SK-N-SH (cell line): ENCODE data around the gene FGD2. TPM values are rescaled to one million over a fixed set of nuclear protein-coding genes. Genes with fewer than 3 reads are reported as not detected.

ENCODE experiments used
- CTCF ChIA-PET: fragments of 300-600, 350-600 bp; formaldehyde crosslinking; extraction: SDS; loops from one replicate; lab custom pipeline; 2021; lab: Yijun Ruan, JAX
- POLR2A ChIA-PET: fragments of 350-600 bp; sonication (Branson Sonifier 250); formaldehyde crosslinking; extraction: SDS; loops from one replicate; lab custom pipeline; 2020; ENCODE audit warnings: antibody characterized with exemption, inconsistent platforms; lab: Yijun Ruan, JAX
- DNase-seq: peaks from one replicate; pipeline ENCODE4 v3.0.0; 2012
- H2AFZ ChIP-seq: fragments of 200-600 bp; sonication (generic); 2 replicates; pipeline ENCODE4 v1.8.1; 2016; ENCODE audit warnings: antibody characterized with exemption, mild to moderate bottlenecking, low read depth
- H3F3A ChIP-seq: fragments of 200-600 bp; sonication (generic); replicated peaks from 2 replicates; pipeline ENCODE3; 2016; ENCODE audit warnings: antibody characterized with exemption, mild to moderate bottlenecking; ENCODE audit not compliant: insufficient read depth
- H3K27ac ChIP-seq, 2 experiments: fragments of 200-500 bp in 1 of 2; fragments of 200-600 bp in 1 of 2; sonication (Bioruptor generic) in 1 of 2; sonication (generic), shearing (Covaris generic) in 1 of 2; 2 replicates each; pipeline versions ENCODE4 v1.5.1 to v1.6.1; 2014 to 2016; ENCODE audit warnings: low read depth in 2 of 2, inconsistent platforms in 1 of 2, low read length in 1 of 2, mild to moderate bottlenecking in 1 of 2, mixed read lengths in 1 of 2
- H3K27me3 ChIP-seq: fragments of 200-600 bp; sonication (generic), shearing (Covaris generic); 2 replicates; pipeline ENCODE4 v1.6.1; 2016; ENCODE audit warnings: mixed run types; ENCODE audit not compliant: insufficient read depth
- H3K36me3 ChIP-seq, 2 experiments: fragments of 200-500 bp in 1 of 2; fragments of 200-600 bp in 1 of 2; sonication (Bioruptor generic) in 1 of 2; sonication (generic) in 1 of 2; replicated peaks in 1 of 2; 2 replicates each; pipeline versions ENCODE3 to v1.5.1; 2014 to 2016; ENCODE audit warnings: low read length in 1 of 2, mild to moderate bottlenecking in 1 of 2; ENCODE audit not compliant: insufficient read depth in 2 of 2, control insufficient read depth in 1 of 2
- H3K4me1 ChIP-seq, 2 experiments: fragments of 200-500 bp in 1 of 2; fragments of 200-600 bp in 1 of 2; sonication (Bioruptor generic) in 1 of 2; sonication (generic), shearing (Covaris generic) in 1 of 2; 2 replicates each; pipeline versions ENCODE4 v1.5.1 to v1.6.1; 2014 to 2016; ENCODE audit warnings: low read depth in 1 of 2, low read length in 1 of 2, mixed run types in 1 of 2; ENCODE audit not compliant: insufficient read depth in 2 of 2, control insufficient read depth in 1 of 2
- H3K4me2 ChIP-seq: fragments of 200-600 bp; sonication (generic), shearing (Covaris generic); 2 replicates; pipeline ENCODE4 v1.6.1; 2017; ENCODE audit warnings: mixed run types
- H3K4me3 ChIP-seq, 2 experiments: fragments of 200-500 bp in 1 of 2; fragments of 200-600 bp in 1 of 2; sonication (Bioruptor generic) in 1 of 2; sonication (generic), shearing (Covaris generic) in 1 of 2; 2 replicates each; pipeline versions ENCODE4 v1.5.1 to v1.8.1; 2014 to 2016; ENCODE audit warnings: low read depth in 2 of 2, inconsistent platforms in 1 of 2, low read length in 1 of 2, mild to moderate bottlenecking in 1 of 2, mixed read lengths in 1 of 2, moderate library complexity in 1 of 2
- H3K79me2 ChIP-seq: fragments of 200-600 bp; sonication (generic); 2 replicates; pipeline ENCODE4 v1.8.1; 2017; ENCODE audit warnings: mild to moderate bottlenecking; ENCODE audit not compliant: insufficient read depth
- H3K9ac ChIP-seq: fragments of 200-600 bp; sonication (generic); 2 replicates; pipeline ENCODE4 v1.6.1; 2017; ENCODE audit warnings: mixed run types
- H3K9me2 ChIP-seq: fragments of 200-600 bp; sonication (generic); 2 replicates; pipeline ENCODE4 v1.6.1; 2017; ENCODE audit warnings: mixed run types
- H3K9me3 ChIP-seq: fragments of 200-600 bp; sonication (generic); 2 replicates; pipeline ENCODE4 v1.6.1; 2017; ENCODE audit warnings: mixed run types, mild to moderate bottlenecking, moderate library complexity
- H4K20me1 ChIP-seq: fragments of 200-600 bp; sonication (generic); 2 replicates; pipeline ENCODE4 v1.6.1; 2017; ENCODE audit warnings: mild to moderate bottlenecking, mixed run types; ENCODE audit not compliant: insufficient read depth
- CHD2 ChIP-seq: fragments of 150-350 bp; IDR thresholded peaks from 2 replicates; pipeline ENCODE4 v1.6.1; 2018; ENCODE audit warnings: low read length; ENCODE audit not compliant: partially characterized antibody
- FOSL2 ChIP-seq: IDR thresholded peaks from 2 replicates; pipeline ENCODE4 v1.4.0; 2012; ENCODE audit warnings: low read depth, mild to moderate bottlenecking, moderate library complexity, borderline replicate concordance
- IRF3 ChIP-seq: fragments of 150-350 bp; IDR thresholded peaks from 2 replicates; pipeline ENCODE4 v1.6.1; 2016; ENCODE audit warnings: mild to moderate bottlenecking, low read depth, low read length
- MXI1 ChIP-seq: IDR thresholded peaks from 2 replicates; pipeline ENCODE4 v1.6.1; 2012; ENCODE audit warnings: mild to moderate bottlenecking, low read depth, low read length, improper control_type of control experiment
- PBX3 ChIP-seq: IDR thresholded peaks from 2 replicates; pipeline ENCODE4; 2012
- POLR2AphosphoS5 ChIP-seq: IDR thresholded peaks from 2 replicates; pipeline ENCODE4 v1.6.1; 2012; ENCODE audit warnings: low read depth, low read length
- RXRA ChIP-seq: IDR thresholded peaks from 2 replicates; pipeline ENCODE4 v1.4.0; 2012; ENCODE audit warnings: low read depth, mild to moderate bottlenecking, borderline replicate concordance
- TAF1 ChIP-seq: IDR thresholded peaks from 2 replicates; pipeline ENCODE4 v1.6.1; 2012; ENCODE audit warnings: low read depth, mild to moderate bottlenecking, low read length, moderate library complexity, borderline replicate concordance
- TCF12 ChIP-seq: IDR thresholded peaks from 2 replicates; pipeline ENCODE4 v1.4.0; 2012
- YY1 ChIP-seq: IDR thresholded peaks from 2 replicates; pipeline ENCODE4 v1.4.0; 2012; ENCODE audit warnings: low read depth, mild to moderate bottlenecking
- WGBS: methylation state at CpG from one replicate; pipeline ENCODE4 v1.1.6; 2017; ENCODE audit warnings: low lambda C conversion rate; 5-methylcytosine and 5-hydroxymethylcytosine counted together
- polyA plus RNA-seq, 3 experiments: library from polyadenylated mRNA; depleted of rRNA; stranded (reverse); fragments of >200 nt; gene quantifications; 2 replicates each; pipeline ENCODE4 v1.2.3, GENCODE V29; 2012
- TF ChIP-seq, protein P1 (sequence below): fragments of 150-350 bp; IDR thresholded peaks from 2 replicates; pipeline ENCODE4 v1.6.1; 2017; ENCODE audit warnings: antibody characterized with exemption, low read length, low read depth, borderline replicate concordance

FGD2 gene
- polyA plus RNA-seq, 1 of the 3 experiments (the other 2 are of a cell fraction), result not detected

DNA sequence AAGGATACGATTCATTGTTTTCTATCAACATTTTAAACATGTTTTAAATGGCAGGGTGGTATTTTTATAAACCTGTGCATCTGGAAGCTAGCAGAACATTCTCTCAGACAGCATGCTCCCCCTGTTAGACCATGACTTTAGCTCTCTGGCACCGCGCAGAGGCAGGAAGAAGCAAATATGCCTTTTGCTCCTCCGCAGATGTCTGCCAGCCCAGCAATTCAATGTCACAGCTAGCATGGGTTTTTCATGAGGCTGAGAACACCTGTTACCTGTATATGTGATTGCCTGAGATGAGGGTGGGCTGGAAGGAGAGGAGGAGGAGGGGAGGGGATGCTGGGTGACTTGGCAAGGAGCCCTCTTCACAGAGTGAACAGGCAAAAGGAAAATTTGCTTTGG is 26.1 kb upstream of the FGD2 start (continued):
- TF ChIP-seq, protein P1, sequence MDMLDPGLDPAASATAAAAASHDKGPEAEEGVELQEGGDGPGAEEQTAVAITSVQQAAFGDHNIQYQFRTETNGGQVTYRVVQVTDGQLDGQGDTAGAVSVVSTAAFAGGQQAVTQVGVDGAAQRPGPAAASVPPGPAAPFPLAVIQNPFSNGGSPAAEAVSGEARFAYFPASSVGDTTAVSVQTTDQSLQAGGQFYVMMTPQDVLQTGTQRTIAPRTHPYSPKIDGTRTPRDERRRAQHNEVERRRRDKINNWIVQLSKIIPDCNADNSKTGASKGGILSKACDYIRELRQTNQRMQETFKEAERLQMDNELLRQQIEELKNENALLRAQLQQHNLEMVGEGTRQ, result no peak

DNA sequence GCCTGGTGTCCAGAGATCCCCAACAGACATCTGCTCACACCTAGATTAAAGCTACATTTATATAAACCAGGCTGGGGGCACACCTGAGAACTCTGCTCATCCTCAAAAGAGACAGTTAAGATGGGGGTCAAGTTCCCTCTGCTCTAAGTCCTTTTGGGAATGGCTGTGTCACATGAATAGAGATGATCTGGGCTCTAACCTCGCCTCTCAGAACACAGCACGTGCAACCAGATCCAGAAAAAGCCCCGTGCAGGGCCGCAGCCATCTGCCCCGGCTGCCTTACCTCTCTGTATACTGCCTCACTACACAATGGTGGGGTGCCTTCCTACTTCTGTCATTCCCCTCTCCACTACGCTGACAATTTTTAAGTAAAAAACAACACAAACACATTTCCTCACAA is 25.3 kb upstream of the FGD2 start:
- Histone ChIP-seq H4K20me1 (peaks cover 81% of the 10 kb centered on the region), H3K36me3 (peaks cover 21 to 35% of the 10 kb centered on the region in 2 experiments), H3K27me3 (no peaks in the 10 kb centered on the region), H3K4me3 (no peak overlapping the region), H3K27ac (no peak overlapping the region), H3K9me3 (no peaks in the 10 kb centered on the region), H3K4me1 (peaks cover 3 to 18% of the 10 kb centered on the region in 2 experiments; a peak in 1 of 4 replicates), H3K79me2 (peaks cover 64% of the 10 kb centered on the region), H3K9ac (no peak overlapping the region), H3F3A (no peaks in the 10 kb centered on the region), H3K9me2 (no peaks in the 10 kb centered on the region), H2AFZ (no peak overlapping the region), H3K4me2 (no peak overlapping the region)
- ChIA-PET CTCF (interaction anchor here (7.7 kb wide), 1 partner anchor 39 kb away, joined by 46 read pairs; no protein-coding TSS in a partner anchor), POLR2A (no interaction called here)
- TF ChIP-seq TAF1 (no peak), MXI1 (no peak), RXRA (no peak), TCF12 (no peak), YY1 (no peak), IRF3 (no peak)
- 91% methylated on average over 6 of the region's 6 CpGs for WGBS
- DNase-seq, result no peak

DNA sequence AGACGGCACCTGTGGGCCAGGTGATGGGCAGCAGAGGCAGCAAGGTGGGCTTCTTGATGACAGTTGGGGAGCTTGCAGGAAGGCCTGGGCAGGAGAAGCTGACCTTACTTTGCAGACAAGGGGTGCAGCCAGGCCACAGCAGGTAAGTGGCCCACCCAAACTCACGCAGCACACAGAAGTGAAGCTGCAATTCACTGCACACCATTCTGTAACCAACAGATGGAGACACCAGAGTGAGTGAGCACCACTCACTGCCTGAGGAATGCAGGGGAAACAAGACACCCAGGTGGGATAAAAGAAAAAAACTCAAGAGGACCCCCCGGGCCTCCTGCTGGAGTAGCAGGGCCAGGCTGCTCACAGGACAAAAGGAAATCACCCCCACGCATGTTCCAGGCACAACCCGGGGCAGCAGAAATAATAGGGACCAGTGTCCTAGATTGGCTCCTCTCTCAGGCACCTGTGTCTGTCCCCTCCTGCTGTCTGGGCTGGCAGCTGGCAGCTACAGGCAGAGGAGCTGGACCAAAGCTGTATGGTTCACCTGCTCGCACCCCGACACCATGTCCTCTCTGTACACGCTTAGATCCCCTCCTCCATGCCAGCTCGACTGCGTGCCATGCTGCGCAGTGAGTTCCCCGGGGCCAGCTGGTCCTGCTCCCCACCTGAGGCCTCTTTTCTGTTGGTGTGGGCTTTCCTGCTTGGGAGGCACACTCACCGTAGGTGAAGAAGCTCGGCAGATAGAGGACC is 24.4 kb upstream of the FGD2 start:
- H3K4me2 ChIP-seq, result no peak overlapping the region
- H2AFZ ChIP-seq, result no peak overlapping the region
- no peak overlapping the region for H3K27ac ChIP-seq
- H3K9ac ChIP-seq, result no peak overlapping the region
- TF ChIP-seq PBX3, result no peak
- TF ChIP-seq POLR2AphosphoS5, result no peak
- TF ChIP-seq CHD2, result no peak
- no peak for TF ChIP-seq FOSL2
- DNase-seq, result no peak
- peaks cover 3 to 18% of the 10 kb centered on the region in 2 experiments; a peak in 1 of 4 replicates for H3K4me1 ChIP-seq
- H3F3A ChIP-seq, result no peaks in the 10 kb centered on the region
- POLR2A ChIA-PET, result no interaction called here
- no peaks in the 10 kb centered on the region for H3K27me3 ChIP-seq
- H3K9me3 ChIP-seq, result no peaks in the 10 kb centered on the region
- H3K36me3 ChIP-seq, result peaks cover 16 to 26% of the 10 kb centered on the region in 2 experiments
- peaks cover 78% of the 10 kb centered on the region for H4K20me1 ChIP-seq
- CTCF ChIA-PET, result interaction anchor here (0.5 to 7.7 kb wide), 5 partner anchors 38 to 301 kb away, joined by 3 to 46 read pairs (median 4); partner anchors contain the start of gene C6orf89
- H3K9me2 ChIP-seq, result no peaks in the 10 kb centered on the region
- H3K4me3 ChIP-seq, result no peak overlapping the region
- peaks cover 72% of the 10 kb centered on the region for H3K79me2 ChIP-seq
- WGBS, result 88% methylated on average over 10 of the region's 14 CpGs
